HG03342 (cell line): Measurements from ENCODE around the gene TIAM1.

Source experiments
- ATAC-seq: cut with Tn5 transposase; IDR thresholded peaks from one replicate; pipeline ENCODE4 v1.9.1; 2021; ENCODE audit warnings: mild to moderate bottlenecking, moderate library complexity; ENCODE audit not compliant: unreplicated experiment

TIAM1 gene

DNA sequence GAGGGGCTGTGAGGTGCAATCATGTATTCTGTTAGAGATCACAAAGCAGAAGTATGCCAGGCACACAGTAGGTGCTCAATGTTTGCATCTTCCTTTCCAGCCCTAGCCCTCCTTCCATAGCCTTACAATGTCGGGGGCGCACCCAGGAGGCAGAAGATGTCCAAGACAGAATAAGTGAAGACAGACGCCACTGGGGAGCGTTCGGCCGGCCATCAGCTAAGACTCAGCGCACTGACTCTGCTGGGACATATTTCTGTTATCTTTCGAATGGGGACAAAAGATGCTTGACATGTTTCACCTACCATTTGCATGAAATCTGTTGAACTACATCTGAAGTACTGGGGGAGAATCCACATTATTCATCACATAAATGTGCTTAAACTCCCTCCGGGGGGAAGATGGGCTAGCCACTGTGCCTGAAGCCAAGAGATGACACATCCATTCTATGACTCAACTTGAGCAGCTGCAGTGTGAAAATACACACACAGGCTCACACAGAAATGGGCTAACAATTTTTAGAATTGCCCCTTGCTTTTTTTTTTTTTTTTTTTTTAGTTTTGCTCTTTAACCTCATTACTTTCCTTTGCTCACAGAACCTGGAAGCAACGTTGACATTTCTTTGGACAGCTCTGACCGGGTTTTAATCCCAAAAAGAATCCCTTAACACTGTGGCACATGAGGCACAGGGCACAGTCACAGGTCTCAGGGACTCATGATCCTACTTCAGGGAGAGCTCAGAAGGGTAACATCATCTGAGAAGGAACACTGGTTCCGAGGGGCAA, 7.9 kb downstream of the TIAM1 start:
- ATAC-seq = no peak

DNA sequence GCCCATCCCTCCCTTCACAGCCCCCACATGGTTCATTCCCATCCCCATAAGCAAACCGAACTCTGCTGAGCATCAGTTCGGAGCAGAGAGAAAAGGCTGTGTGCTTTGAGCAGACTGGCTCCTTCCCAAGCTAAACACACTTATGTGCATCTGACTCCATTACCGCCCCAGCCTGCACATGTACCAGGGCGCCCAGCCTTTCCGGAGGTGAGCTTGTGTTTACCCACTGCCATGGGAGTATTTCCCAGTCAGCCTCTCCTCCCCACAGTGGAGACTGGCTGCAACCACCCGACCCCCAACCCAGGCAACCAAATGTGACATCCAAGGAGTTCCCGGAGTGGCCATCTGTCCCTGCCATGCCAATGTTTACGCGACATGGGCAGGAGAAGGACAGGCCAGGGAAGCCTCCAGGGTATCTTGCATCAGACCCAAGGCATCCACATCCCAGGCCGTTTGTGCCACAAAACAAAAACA, 9.4 kb downstream of the TIAM1 start:
- no peak for ATAC-seq

DNA sequence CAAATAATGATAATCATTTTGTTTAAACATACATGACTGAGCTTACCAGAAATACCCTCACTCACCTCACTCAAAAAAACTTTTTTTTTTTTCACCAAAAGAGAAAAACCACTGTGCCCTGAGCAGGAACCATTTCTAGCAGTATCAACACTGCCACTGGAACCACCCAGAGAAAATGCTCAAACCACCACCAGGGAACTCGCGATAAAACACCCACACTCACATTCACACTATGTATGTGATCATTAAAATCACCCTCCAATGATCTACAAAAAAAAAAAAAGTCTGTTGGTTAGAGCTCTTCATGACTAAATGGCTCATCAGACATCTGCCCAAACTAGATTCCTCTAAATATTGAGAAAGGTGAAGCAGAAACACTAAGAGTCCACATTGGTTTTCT, 11.5 kb downstream of the TIAM1 start:
- no peak for ATAC-seq

DNA sequence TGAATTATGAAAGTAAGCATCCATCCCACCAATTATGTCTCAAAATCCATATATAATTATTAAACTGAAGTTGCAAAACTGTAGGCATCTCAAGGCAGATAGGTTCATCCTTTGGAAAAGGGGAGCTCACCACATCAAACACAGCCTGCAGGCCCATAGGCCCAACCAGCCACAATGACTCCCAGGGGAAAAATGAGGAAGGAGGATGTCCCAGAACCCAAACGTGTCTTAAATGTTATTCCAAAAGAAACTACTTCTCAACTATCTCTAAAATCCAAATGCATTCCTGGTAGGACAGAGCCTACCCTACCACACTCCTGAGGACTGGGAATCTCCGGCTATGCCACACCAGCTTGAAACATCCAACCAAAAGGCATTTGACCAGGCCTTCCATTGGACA, 12.8 kb downstream of the TIAM1 start:
- no peak for ATAC-seq

DNA sequence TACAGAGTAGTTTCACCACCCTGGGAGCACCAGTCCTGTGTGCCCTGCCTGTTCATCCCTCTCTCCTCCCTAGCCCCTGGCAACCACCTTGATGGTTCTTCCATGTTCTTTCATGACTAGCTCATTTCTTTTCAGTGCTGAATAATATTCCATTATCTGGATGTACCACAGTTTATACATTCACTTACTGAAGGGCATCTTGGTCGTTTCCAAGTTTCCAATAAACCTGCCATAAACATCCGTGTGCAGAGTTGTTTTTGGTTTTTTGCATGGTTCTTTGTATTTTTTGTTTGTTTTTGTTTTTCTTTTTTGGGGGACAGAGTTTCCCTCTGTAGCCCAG, 13.9 kb downstream of the TIAM1 start:
- ATAC-seq = no peak

DNA sequence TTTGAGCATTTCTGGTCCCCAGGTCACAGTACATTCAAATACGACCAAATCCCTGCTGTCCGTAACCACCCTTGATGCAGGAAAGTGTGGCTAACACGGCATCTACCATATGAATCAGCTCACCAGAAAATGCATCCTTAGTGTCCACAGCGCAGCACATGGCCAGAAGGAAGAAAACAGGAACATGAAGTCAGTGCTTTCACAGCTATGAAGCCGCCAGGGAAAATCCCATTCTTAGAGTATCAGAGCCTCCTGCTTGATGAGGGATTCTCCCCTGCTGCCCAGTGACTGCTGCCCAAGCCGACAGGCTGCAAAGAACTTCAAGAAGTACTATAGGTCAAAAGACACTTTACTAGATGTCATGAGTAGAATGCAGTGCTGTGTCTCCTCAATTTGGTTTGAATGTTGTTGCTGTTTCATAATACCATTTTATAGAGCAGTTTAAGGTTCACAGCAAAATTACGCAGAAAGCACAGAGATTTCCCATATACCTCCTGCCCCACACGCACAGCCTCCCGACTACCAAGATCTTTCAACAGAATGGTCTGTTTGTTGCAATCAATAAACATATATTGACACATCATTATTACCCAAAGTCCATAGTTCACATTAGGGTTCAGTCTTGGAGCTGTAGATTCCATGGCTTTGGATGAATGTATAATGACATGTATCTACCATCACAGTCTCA, 14.5 kb downstream of the TIAM1 start:
- ATAC-seq = no peak

DNA sequence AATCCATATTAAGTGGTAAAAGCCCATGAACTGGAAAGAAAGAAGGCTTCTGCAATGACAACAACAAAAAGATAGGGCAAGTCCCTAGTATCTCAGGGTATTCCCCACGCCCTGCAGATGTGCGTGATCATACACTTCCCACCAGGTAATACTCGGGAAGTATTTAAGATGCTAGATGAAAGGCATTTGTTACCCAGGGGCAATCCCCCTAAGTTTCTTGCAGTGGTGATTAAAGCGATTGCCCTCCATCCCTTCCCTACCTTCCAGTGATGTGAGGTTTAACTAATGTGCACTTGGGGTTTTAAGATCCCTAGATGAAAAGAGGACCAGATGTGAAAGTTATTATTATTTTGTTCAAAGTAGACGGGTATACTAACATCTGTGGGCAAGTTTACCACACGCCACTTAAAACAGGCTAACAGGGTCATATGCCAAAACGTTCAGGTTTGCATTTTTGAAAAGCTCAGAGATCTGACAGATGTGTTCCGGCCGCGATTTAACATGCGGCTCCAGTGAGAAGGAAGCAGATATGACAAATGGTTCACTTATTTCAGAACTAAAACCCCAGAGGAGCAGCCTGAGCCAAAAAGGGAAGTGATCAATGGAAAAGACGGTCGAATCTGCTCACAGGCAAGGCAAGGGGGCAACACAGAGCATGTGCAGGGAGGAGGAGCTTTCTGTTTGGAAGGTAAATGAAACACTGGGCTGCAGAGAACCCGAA, 17.4 kb downstream of the TIAM1 start:
- ATAC-seq = peak; percentile 96

DNA sequence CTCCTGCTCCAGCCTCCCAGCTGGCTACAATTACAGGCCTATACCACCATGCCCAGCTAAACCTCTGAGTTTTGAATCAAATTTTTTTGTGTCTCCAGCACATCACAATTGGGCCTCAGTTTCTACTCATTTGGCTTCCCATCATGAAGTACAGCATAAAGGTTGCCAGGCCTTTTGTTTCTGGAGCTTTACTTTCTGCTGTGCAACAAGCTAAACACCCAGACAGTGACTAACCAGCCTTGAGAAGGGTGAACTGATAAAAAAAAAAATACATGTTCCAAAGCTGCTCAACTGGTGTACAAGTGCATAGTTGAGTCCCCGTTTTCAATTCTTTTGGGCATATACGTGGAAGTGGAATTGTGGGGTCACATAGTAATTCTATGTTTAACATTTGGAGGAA, 25.1 kb downstream of the TIAM1 start:
- ATAC-seq = no peak

DNA sequence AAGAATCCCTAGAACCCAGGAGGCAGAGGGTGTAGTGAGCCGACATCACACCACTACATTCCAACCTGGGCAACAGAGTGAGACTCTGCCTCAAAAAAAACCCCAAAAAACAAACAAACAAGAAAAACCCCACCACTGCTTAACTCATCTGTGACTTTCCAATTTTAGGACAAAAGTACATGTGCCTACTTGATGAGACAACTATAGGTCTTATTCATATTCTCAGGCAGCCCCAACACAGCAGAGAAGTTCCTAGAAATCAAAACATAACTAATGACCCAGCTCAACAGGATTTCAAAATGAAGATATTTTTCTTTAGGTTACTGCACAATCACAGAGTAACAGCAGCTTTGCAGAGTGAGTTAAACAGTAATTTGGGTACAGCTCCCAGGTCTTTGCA, 26.4 kb downstream of the TIAM1 start:
- ATAC-seq = no peak

DNA sequence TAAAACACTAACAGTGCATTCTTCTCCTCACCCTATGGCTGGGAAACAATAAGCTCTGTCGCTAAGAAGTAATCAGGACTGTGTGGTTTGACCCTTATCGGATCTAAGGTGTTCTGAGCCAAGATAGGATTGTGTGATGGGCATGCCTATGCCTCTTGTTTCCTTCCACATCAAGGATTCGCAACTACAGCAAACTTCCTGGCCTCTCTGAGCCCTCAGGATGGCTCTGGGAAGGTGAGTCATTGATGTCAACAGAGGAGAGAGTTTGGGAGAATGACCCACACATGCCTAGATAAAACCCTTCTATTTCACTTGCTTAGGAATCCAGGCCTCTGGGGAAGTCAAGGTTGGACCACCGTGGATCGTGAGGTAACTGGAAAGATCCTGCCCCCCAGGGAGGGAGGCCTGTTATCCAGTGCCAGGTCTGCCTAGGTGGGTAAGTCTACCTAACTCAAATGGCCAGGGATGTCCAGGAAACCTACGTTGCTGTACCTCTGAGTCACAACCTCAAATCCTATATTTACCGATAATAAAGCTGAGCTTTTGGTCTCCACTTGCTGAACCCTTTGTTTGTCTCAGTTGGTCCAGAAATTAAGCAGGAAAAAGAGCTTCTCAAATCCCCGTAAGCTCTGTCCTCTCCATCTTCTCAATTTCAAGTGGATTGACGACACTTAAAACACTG, 27.4 kb downstream of the TIAM1 start:
- no peak for ATAC-seq

DNA sequence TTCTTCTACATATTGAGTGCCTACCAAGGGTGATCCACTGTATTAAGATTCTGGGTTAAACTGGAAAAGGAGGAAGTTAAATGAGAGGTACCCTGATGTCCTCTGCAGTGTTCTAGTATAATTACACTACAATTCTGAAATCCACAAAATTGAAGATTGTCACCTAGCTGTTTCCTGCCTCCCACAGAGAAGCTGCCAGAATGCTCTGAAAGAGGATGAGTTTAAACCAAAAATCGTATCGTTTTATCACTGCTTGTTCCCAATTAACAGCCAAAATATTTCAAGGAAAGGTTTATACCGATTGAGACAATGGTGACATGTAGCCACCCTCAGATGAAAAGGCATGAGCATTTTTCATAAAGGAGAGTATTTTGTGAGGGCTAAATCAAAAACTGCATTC, 28.0 kb downstream of the TIAM1 start:
- ATAC-seq = no peak

DNA sequence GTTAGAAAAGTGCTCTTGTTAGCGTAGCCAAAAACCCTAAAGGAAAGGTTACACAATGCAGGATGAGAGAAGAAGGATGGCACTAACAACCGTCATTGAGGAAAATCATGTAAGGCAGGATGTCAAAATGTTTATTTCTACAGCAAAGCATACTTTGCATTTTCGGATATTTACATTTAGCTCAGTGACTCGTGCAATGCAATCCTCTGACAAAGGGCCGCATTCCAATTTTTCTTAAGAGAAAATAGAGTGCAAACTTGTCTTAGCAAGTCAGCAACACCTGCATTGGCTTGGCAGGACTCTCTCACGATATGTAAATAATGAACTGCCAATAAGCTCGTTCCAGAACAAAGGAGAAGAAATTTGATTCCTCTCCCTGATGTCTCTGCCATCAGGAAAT, 33.3 kb downstream of the TIAM1 start:
- ATAC-seq = no peak

DNA sequence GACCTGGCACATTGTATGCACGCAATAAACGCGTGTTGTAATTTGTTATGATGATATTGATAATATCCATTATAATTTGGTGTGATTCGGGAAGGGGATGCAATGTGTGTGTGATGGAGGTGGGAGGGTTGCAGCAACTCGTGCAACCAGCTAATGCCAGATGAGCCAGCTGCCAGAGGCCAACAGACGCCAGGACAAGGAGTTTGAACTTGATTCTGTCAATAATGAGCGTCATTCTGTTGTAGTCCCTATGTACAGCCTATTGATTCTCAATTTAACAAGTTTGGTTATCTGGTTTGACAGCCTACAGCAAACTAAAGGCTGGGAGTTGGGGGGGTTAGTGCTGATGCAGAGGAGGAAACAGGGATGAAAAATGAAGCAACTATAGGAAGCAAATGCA, 35.5 kb downstream of the TIAM1 start:
- no peak for ATAC-seq

DNA sequence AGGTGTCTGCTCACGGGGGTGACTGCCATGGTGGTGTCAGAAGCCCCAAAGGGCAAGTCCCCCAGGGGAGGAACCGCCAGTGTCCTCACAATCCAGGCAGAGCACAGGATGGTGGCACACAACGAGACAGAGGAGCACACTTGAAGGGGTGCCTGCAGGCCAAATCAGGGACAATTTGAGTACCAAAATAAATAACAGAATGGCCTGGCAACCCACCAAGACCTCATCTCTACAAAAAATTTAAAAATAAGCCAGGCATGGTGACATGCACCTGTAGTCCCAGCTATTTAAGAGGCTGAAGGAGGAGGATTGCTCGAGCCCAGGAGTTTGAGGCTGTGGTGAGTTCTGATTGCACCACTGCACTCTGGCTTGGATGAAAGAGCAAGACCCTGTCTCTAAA, 38.2 kb downstream of the TIAM1 start:
- ATAC-seq = no peak

DNA sequence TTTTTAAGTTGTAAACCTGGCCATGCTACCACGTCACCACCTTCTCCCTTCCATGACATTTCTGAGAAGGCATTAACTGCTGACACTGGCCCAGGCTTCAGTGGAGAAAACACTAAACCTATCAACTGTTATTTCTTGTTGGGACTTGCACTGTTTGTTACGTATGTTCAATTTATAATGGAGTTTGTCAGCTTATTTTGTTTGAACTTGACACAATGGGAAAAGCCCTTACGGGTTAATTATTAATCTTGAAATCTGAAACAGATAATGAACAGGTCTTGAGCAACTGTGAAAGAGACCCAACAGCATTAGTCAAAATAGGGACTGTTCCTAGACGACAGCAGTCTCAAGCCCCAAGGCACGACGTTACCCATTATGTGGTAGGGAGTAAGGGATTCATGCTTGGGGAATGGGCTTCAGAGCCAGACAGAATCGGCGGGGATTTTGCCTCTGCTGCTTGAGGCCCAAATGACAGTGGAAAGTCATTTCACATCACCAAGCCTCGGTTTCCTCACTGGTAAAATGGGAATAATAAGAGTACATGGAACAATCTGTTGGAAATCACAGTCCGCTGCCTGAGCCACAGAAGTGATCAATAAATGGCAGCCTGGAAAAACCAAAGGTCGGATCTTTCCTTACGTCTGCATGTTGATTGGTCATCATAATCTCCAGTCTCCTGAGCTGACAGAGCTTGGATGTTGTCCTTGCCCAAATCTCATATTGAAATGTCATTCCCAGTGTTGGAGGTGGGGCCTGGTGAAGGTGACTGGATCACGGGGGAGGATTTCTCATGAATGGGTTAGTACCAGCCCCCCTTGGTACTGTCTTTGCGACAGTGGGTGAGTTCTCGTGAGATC, 44.5 kb downstream of the TIAM1 start:
- ATAC-seq = no peak

DNA sequence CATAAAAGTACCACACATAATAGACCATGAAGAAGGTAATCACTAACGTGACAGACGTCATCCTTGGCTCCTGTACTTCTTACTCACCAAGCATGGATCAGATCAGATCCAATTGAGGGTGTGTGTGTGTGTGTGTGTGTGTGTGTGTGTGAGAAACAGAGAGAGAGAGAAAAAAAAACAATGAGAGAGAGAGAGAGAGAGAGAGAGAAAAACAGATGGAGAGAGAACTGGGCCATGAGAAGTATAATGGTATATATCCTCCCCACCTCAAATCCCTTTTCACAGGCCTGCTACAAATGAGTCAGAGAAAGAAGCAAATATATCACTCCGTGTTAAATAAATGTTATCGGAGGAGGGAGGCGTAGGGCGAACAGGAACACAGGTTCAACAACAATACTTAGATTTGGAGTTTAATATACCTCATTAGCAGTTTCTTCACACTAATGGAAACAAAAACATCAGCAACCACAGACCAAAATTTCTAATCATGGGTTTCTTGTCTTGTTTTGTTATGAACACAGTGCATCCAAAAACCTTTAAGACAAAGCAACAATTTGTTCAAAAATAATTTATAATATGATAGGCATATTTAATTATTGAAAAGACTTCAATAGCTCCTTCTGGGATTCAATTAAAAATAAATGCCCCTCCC, 45.3 kb downstream of the TIAM1 start:
- no peak for ATAC-seq

DNA sequence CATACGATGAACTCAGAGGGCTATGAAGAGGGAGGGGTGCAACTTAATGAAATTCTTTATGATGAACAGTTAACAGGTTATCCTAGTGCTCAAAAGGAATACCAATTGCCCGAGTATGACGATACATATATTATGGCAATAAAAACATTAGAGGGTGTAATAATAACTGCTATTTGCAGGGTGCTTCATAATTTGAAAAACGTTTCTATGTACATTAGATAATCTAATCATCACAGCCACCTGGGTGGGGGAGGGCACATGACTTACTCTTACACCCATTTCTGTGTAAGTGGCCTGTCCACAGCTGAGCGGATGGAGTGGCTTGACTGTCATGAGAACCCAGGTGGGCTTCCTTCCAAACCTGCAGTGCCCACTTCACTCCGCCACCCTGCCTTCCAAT, 46.3 kb downstream of the TIAM1 start:
- no peak for ATAC-seq

DNA sequence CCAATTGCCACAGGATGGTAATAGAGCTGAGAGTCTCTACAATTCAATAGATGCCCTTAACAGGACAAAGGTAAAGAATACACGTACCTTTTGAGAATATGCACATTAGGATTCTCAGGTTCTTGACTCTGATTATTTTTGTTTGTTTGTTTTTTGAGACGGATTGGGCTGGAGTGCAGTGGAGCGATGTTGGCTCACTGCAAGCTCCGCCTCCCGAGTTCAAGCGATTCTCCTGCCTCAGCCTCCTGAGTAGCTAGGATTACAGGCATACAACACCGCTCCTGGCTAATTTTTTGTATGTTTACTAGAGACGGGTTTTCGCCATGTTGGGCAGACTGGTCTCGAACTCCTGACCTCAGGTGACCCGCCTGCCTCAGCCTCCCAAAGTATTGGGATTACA, 48.4 kb downstream of the TIAM1 start:
- ATAC-seq = no peak

DNA sequence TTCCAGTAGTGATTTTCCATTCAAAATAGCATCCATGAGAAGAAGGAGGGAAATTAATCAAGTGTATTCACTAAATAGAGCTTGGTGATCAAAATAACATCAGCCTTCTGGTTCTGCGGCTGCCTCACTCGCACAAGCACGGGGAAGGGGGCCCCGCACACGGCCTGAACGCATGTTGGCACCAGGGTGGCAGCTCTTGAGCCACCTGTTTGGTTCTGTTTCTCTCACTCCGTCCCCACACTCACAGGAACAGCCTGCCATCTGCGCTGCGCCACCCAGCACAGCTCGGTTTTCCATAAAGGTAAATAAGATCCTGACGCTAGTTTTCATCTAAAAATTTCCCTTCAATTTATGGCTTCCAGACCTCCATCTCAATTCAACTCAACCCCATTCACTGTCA, 49.4 kb downstream of the TIAM1 start:
- no peak for ATAC-seq

DNA sequence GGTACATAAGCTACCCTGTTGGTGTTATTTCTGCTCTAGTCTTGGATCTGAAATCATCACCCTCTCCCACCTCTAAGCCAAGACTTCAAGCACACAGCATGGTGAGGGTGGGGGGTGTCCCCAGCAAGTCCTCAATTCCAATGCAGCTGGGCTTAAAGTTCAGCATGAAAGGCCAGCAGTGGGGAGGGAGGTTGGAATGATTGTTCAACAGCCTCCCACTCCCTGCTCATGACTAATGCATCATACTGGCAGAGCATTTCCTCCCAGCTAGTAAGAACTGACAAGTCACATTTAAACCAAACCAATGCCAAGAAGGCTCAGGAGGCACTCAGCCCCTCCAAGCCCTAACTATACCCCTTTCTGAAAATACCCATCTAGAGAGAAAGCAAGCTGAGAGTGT, 50.1 kb downstream of the TIAM1 start:
- ATAC-seq = no peak
